RPMI7951 (cell line): ENCODE measurements around the gene GLP2R. TPM values are rescaled to one million over a fixed set of nuclear protein-coding genes. Genes with fewer than 3 reads are reported as not detected.
A peak's percentile ranks its signal among the peaks of the same experiment; 100 is the strongest.
"Not testable (repeated sequence)": the region's sequence is repeated elsewhere in the genome, so short reads cannot be mapped to it uniquely, and the experiment has no call there.

ENCODE experiments used
- DNase-seq: peaks from one replicate; pipeline ENCODE4 v3.0.0-alpha.2; 2012; ENCODE audit warnings: low read depth
- total RNA-seq: library from RNA; depleted of rRNA; stranded (reverse); fragments of >200 nt; shearing (Covaris generic); gene quantifications from 2 replicates; pipeline ENCODE4 v1.2.3, GENCODE V29; 2014; rRNA removed

The GLP2R gene, protein sequence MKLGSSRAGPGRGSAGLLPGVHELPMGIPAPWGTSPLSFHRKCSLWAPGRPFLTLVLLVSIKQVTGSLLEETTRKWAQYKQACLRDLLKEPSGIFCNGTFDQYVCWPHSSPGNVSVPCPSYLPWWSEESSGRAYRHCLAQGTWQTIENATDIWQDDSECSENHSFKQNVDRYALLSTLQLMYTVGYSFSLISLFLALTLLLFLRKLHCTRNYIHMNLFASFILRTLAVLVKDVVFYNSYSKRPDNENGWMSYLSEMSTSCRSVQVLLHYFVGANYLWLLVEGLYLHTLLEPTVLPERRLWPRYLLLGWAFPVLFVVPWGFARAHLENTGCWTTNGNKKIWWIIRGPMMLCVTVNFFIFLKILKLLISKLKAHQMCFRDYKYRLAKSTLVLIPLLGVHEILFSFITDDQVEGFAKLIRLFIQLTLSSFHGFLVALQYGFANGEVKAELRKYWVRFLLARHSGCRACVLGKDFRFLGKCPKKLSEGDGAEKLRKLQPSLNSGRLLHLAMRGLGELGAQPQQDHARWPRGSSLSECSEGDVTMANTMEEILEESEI
- total RNA-seq = not detected in 2 replicates

DNA sequence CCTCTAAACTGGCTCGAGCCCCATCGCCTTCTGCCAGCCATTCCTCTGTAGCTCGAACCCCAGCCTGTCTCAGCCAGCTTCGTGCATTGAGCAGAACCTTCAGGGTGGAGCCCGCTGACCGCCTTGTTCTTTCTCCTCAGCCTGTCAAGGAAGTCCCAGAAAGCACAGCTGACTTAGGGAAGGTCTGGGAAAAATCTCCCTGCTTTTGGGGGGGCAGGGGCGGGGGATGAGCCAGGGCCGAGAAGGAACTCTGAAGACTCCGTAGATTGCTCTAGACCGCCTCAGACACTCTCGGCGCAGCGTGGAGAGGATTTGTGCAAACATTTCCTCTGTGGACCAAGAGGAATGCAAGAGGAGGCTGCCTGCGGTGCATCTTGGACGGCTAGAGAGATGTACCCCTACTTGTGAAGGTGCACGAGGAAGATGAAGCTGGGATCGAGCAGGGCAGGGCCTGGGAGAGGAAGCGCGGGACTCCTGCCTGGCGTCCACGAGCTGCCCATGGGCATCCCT, at the start of gene GLP2R:
GLP2R (plus strand) TSS at position 284 of the 510 bp plus-strand sequence; CDS start at position 424, 140 bp downstream.
- no peak for DNase-seq

DNA sequence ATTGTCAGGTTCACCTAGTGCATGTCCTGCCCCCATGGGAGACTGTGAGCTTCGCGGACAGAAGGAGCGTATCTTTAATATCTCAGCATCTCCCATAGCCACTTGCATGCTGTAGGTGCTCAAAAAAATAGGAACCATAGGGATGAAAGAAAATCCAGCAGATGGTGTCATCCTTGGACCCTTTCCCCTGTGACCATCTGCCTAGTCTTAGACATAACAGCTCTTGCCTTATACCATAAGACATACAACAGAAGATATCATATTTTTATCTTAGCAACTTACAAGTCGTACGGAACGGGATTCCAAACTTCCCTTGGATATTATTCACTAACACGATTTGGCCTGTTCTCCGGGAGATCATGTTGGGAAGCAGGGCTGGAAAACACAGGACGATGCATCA, 48.8 kb upstream of the GLP2R start:
- DNase-seq = no peak

DNA sequence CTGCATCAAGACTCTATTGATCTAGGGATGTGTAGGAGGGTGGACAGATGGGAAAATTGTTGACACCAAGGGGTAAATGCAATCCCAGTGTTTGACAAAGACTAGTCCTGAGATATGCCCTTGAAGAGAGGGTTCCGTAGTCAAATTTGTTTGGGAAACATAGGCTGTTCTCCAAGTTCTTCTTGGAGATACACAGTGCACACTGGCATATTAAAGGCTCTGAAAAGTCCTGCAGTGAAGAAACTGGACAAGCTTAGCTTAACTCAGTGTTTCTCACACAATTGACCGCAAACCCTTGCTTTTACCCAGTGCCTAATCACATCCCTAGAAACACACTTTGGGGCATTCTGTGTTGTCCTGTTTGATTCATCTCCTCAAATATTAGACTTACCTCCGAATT, 45.2 kb upstream of the GLP2R start:
- no peak for DNase-seq

DNA sequence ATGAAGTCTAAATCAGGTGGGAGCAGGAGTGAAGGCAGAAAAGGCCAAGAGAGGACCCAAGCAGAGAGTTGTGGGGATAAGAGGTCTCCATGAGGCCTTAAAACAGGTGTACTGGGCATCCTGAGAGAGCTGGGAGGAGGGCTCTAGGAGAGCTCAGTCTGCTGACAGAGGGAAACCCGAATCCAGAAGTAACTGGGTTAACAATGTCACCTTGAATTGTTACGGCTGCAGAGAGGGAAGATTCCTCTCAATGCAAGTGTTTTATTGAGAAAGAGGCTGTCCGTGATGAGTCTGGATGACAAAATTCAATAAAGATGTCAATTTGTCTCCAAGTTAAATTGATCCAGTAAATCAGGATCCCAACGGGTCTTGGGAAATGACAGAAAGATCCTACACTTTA, 42.7 kb upstream of the GLP2R start:
- no peak for DNase-seq

DNA sequence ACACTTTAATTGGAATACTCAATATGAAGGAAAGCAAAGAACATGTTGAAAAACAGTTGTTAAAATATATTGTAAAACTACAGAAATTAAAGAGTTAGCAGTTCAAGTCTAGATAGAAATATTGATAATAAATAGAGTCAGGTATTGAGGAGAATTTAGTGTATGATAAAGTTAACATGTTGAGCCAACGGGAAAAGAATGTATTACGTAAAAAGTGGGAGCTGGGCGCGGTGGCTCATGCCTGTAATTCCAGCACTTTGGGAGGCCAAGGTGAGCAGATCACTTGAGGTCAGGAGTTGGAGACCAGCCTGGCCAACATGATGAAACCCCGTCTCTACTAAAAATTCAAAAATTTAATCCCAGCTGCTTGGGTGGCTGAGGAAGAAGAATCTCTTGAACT, 42.3 kb upstream of the GLP2R start:
- DNase-seq = not testable (repeated sequence)

DNA sequence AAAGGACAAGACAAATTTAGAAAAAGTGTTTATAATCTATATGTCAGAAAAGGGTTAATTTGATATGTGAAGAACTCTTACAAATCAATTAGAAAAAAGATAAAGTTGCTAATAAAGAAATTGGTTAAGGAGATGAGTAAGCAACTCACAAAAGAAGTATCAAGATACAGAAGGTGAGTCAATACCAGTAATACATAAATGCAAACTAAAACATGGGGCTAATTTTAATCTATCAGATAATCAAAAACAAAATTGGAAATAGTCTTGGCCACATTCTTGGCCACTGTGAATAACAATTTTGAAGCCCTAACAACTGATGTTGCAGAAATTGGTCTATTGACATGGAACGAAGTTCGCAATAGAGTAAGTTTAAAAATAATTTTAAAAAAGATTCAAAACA, 41.2 kb upstream of the GLP2R start:
- no peak for DNase-seq

DNA sequence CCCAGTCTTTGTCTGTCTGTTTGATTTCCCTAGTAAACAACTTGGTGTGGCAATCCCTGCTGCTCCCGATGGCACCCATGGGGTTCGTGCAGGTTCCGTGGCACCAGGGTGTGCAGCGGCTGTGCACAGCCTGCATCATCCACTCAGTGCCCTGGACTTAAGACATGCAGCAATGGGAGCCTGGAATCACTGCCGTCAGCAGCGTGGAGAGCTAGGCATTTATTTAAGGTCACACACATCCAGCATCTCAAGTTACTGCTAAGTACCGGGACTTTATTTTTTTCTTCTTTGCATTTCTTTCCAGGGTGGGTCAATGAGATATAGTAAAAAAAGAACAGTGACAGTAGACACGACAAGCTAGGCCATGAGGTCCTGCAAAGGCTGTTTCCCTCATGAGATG, 37.1 kb upstream of the GLP2R start:
- no peak for DNase-seq

DNA sequence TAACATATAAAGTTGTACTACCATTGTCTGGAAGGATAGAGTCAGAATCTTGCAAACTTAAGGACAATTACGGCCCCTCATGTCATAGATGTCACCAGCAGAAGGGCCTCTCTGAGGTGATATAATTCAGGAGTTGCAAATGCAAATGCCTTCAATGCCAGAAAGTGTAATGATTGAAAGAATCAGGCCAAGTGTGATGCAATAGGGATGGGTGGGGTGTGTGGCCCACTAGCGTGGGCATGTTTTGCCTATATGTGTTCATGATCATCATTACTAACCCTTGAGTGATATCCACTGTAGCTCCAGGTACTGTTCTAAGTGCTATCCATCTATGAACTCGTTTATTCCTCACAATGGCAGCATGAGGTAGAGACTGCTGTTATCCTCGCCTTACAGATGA, 35.4 kb upstream of the GLP2R start:
- DNase-seq = no peak

DNA sequence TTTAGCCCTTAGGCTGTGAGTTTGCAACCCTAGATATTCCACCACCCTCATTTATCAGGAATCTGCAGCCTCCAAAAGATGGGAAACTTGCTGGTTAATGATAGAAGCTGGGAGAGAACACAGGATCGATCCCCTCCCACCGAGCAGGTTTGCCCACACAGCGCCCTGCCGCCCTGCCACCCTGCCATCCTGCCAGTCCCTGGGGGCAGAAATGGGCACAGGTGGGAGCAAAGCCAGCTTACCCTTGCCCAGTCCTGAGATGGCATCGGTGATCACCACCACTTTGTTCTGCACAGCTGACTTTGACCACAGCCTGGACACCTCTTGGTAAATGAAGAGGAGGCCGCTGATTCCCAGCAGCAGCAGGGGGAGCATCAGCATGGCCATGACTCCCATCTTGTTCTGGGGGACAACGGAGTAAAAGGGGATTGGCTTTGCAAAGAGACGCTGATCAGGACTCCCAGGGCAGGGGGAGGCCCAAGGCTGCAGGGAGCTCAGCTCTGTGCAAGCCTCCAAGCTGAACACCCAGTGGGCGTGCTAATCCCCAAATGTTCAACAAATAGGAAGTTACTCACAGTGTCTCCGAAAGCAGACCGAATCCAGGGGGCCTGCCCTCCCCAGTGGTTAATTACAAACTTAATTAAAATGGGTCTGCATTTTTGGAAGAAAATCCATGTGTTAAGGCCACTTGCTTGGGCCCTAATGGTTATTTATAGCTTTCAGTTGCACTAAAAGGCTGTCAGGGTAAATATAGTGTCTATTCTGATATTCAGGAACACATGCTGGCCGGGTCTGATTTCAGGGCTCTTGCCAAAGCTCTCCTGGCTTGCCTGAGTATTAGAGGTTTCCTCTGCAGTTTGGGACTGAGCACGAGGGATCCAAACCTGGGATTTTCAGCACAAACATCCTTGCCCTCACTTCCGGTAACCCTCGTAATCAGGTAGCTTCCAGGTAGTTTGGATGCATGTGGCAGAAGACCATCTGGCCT, 34.5 kb upstream of the GLP2R start, which contains the start of gene DHRS7C:
DHRS7C (minus strand) TSS at position 704 of the 988 bp plus-strand sequence; CDS start at position 396, 308 bp downstream.
- no peak for DNase-seq

DNA sequence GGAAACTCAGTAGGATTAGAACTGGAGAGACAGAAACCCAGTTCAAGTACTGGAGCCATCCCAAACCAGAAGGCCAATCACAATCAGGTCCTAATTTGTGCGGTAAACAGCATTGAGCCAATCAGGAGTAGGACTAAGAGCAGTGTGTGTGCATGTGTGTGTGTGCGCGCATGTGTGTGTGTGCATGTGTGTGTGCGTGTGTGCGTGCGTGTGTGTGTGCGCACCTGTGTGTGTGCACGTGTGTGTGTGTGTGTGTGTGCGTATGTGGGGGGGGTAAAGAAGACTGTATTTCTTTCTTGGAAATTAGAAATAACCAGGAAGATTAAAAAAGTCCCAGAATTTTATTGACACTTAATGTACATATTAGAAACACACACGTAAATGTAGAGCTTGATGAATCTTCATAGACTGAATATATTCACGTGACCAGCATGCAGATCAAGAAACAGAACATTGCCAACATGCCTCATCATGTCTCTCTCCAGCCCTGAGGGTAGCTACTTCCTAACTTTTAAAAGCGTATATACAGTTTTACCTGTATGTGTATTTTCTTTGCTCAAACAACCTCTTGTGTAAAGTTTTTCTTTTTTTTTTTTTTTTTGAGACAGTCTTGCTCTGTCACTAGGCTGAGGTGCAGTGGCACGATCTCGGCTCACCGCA, 33.4 kb upstream of the GLP2R start:
- DNase-seq = no peak

DNA sequence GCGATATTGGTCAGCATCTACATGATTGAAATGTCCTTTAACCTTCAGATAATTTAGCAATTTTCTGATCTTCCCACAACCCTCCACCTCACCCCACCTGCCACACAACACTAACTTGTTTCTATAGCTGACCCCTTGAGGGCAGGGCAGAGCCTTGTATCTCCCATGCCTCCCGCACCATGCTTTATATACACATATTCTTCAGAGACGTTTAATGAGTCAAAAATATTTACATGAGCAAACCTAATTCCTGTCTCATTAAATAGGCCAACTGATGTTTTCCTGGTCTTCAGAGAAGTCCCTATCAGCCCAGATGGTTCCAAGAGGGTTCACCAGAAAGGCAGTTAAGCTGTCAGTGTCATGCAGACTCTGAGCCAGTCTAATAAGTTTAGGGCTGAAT, 27.7 kb upstream of the GLP2R start:
- DNase-seq = no peak

DNA sequence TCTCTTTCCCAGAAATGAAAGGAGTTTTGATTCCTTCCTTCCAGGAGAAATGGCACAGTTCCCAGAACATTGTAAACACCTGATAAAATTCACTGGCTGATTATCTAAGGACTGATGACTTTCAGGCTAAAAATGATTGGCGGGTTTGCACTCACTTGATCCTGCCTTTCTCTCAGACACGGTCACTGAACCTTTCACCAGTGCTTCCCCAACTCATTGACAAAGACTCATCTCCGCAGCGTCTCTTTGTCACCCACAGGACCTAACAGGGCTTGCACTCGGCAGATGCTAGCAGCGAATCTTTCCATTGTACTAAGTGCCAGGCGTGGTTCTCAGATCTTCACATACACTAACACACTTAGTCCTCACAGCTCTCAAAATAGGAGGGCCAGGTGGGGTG, 27.0 kb upstream of the GLP2R start:
- DNase-seq = no peak

DNA sequence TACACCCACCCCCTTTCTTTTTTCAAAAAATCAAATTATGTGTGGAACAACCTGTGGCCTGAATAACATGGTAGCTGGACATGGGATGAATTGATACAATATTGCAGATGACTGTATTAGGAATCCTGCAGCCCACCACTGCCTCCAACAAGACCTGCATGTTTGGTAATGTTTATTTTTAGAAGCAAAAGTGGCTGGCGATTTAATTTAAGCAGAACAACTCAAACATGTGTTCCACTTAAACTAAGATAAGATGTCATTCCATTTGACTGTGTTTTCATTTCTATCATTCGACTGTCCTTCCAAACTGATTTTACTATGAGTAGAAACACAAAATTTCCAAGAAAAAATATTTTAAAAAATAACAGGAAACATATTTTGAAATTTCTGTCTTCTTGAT, 24.2 kb upstream of the GLP2R start:
- no peak for DNase-seq

DNA sequence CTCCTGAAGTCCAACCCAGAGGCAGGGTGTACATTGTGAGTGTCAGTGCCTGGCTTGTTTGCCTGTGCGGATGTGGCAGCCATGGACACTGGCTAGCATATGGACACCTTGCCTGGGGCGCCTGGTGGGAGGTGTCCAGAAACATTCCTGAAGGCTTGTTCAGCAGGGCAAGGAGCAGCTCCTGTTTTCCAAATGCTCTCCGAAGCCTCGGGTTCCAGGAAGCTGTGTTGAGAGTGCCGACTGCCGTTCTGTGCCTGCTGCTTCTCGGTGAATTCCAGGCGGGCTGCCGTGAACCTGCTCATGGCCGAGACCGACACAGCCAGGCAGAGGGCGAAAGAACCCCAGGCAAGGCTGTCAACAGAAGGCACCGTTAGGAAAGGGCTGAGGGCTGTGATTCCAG, 23.4 kb upstream of the GLP2R start:
- peak; percentile 93 for DNase-seq

DNA sequence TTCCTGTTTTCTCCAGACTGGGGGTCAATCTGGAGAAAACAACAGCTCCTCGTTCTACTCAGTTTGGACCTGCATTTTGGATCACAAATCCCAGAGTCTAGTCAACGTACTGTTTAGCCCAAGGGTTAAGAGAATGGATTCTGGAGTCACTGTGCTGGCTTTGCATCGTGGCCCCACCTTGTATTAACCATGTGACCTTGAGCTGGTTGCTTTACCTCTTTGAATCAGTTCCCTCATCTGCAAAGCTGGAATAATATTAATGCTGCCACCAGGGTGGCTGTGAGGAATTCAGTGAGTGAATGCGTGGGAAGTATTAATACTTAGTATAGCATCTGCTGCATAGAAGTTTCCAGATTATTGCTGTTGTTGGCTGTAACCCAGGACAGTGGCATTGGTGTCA, 23.0 kb upstream of the GLP2R start:
- no peak for DNase-seq

DNA sequence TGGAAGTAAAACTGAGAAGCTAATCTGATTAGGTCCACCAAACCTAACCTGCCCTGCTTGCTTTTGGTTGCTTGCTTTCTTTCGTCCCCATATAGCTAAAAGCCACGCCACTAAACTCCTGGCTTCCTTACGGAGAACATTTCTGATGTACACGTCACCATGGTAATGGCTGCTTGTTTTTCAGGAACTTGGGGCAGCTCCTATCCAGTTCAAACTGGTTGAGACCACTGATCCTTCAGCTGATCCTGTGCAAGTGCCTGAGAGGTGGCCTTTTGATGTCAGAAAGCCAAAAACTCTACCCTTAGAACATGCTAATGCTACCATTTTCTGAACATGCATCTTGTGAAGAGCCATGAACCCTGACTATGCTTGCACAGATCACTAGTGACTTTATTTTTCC, 20.0 kb upstream of the GLP2R start:
- DNase-seq = no peak

DNA sequence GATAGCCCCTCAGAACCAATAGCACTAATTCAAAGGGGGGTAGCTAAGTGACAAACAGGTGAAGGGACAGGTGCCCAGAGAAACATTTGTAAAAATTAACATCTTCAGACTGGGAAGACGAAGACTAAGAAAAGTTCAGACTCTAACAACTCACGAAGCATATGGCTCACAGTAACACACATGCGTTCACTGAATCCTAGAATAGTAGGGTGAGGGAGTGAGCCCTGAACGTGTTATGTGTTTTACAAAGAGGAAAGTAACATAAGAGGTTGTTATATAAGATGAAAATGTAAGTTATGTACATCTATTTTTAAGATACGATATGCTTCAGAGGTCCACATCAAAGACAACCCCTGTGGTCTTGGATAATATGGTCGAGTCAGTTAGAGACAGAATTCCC, 19.0 kb upstream of the GLP2R start:
- no peak for DNase-seq

DNA sequence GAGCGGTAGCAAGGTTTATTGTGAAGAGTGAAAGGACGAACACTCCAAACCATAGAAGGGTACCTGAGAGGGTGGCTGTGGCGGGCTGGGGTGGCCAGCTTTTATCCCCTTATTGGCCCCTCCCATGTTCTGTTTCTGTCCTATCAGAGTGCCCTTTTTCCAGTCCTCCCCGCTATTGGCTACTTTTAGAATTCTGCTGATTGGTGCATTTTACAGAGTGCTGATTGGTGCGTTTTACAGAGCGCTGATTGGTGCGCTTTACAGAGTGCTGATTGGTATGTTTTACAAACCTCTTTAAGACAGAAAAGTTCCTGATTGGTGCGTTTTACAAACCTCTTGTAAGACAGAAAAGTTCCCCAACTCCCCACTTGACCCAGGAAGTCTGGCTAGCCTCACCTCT, 16.3 kb upstream of the GLP2R start:
- DNase-seq = no peak

DNA sequence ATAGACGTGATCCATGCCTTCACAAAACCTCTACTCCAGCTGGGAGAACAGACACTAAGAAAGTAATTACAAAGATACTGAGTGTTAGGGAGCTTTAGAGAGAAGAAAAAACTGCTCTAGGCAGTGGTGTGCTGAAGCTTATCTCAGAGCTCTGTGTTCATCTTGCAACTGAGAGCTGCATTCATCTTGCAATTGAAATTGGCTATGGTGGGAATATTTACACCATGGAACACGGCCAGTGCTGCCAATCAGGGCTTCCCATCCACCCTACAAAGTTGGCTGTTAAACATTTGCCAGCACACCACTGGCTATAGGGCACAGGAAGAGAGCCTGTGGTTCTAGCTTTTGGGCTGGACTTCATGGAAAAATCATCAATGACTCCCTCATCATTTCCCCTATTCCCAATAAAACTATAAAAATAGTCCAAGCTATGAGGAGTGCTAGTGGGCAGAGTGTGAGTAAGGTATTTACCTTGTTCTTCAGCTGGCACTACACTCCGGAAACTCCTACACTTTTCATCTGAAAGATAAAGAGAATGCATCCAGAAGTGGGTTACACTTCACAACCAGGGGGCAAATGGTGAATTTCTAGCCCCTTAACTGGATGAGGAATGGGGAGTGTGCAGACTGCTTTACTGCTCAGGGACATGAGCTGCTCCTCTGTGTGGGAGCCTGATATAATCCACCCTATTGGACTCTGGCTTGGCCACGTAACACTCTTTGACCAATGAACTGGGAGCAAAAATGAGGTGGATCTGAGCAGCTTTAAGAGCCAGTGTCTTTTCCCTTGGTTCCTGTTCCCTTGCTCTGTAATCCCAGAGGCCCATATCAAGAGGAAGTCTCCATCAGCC, 15.4 kb upstream of the GLP2R start:
- no peak for DNase-seq

DNA sequence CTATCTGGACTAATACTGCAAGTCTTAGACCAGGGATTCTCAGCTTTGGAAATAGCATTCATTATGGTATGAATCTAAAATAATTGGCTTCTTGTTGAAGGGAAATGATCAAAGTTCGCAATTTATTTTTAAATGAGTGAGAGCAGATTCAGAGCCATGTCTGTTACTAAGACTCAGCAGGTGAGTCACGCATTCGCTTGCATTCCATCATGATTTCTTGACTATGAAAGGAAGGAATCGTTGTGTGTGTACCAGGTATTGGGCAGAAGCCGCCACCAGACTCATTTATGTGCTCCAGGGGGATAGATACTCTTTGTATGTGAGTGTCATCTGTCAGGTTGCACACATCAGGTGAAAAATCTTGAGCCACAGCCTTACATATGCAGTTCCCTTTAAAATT, 14.6 kb upstream of the GLP2R start:
- DNase-seq = no peak

DNA sequence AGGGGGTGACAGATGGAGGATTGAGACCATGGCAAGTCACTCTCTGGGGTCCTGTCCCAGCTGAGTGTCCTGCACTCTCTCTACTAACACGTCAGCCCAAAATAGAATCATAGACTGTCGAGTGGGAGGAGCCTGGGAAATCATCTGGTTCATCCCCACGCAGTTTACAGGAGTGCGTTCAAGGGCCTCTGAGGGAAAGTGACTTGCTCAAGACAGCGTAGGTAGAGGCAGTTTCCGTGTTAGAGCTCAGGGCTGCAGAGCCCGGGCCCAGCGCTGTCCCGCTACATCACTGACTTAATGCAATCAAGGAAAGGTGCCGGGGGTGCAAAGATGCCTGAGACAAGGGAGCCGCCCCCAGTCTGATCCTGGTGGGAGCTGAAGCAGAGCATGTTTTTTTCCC, 14.2 kb upstream of the GLP2R start:
- DNase-seq = no peak
